HG03064 (cell line): ENCODE results near the gene CREB5.
"Not testable (repeated sequence)": the region's sequence is repeated elsewhere in the genome, so short reads cannot be mapped to it uniquely, and the experiment has no call there.

Source experiments
- ATAC-seq: cut with Tn5 transposase; IDR thresholded peaks from one replicate; pipeline ENCODE4 v1.9.1; 2021; ENCODE audit warnings: low read depth; ENCODE audit not compliant: unreplicated experiment

The CREB5 gene

GRCh38 chr7:28411876-28412662, at the start of gene CREB5:
Gene CREB5 (plus strand): TSS chr7:28412518. CDS start chr7:28412915, 397 bp downstream.
- no peak for ATAC-seq

GRCh38 chr7:28362812-28363211, 49.5 kb upstream of the CREB5 start:
- ATAC-seq: no peak

- ATAC-seq: no peak
Measured at GRCh38 chr7:28364082-28364481, 48.2 kb upstream of the CREB5 start.

GRCh38 chr7:28369523-28369922, 42.8 kb upstream of the CREB5 start:
- no peak for ATAC-seq

GRCh38 chr7:28371846-28372245, 40.5 kb upstream of the CREB5 start:
- ATAC-seq: no peak

- ATAC-seq: no peak
Measured at GRCh38 chr7:28373990-28374389, 38.3 kb upstream of the CREB5 start.

GRCh38 chr7:28375729-28376128, 36.6 kb upstream of the CREB5 start:
- ATAC-seq: no peak

- ATAC-seq: no peak
Measured at GRCh38 chr7:28376634-28377033, 35.7 kb upstream of the CREB5 start.

GRCh38 chr7:28378574-28379149, 33.7 kb upstream of the CREB5 start:
- no peak for ATAC-seq

GRCh38 chr7:28381466-28381865, 30.9 kb upstream of the CREB5 start:
- no peak for ATAC-seq

- no peak for ATAC-seq
Measured at GRCh38 chr7:28382144-28382543, 30.2 kb upstream of the CREB5 start.

GRCh38 chr7:28383975-28384374, 28.3 kb upstream of the CREB5 start:
- no peak for ATAC-seq

GRCh38 chr7:28389504-28390395, 22.6 kb upstream of the CREB5 start:
- no peak for ATAC-seq

GRCh38 chr7:28390426-28390825, 21.9 kb upstream of the CREB5 start:
- no peak for ATAC-seq

GRCh38 chr7:28392289-28392688, 20.0 kb upstream of the CREB5 start:
- ATAC-seq: no peak

- no peak for ATAC-seq
Measured at GRCh38 chr7:28395404-28395803, 16.9 kb upstream of the CREB5 start.

GRCh38 chr7:28395831-28396230, 16.5 kb upstream of the CREB5 start:
- no peak for ATAC-seq

- ATAC-seq: no peak
Measured at GRCh38 chr7:28397141-28397540, 15.2 kb upstream of the CREB5 start.

GRCh38 chr7:28400838-28401360, 11.4 kb upstream of the CREB5 start:
- no peak for ATAC-seq

GRCh38 chr7:28401567-28401966, 10.8 kb upstream of the CREB5 start:
- ATAC-seq: not testable (repeated sequence)

GRCh38 chr7:28405662-28406061, 6.7 kb upstream of the CREB5 start:
- ATAC-seq: no peak
